ENCODE measurements around the gene HNRNPU. TPM values are rescaled to one million over a fixed set of nuclear protein-coding genes. Genes with fewer than 3 reads are reported as not detected.

Gene HNRNPU
- total and polyA plus RNA-seq, 2 experiments from 2014 or later: 298 to 316 TPM

DNA sequence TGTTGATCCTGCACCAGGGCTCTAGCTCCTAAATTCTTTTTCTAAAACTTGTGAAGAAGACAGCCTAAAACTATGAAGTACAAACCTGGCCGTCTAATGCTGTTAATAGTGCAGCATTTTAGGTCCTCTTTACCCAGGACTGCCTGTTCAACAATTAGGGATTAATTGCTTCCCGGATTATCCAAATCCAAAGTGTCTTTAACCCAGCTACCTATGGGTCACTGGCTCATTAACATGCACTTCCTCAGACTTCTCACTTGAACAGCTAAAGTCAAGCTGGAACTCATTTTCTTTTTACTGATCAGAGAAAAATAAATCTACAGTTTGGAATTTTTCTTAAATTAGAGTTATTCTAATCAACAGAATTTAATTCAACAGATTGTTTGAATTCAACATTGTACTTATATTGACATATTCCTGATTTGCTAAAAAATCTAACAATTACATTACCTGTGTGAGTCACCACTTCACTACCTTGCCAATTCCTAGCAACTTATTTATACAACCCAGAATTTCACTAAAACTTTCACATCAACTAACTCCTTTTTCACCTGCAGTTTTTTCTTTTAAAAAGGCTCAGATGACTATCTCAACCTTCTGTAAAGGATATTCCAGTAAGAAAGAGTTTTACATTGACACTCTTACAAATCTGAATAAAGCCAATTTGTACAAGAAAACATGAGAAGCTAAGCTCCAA is 3.3 kb downstream of the HNRNPU start:
- Histone ChIP-seq H3K4me1 (ENCODE audit: insufficient read depth) (peaks cover 39% of the 10 kb centered on the region), H2AFZ (no peak overlapping the region), H3K4me2 (peak overlapping the region; percentile 77), H3K4me3 (peak overlapping the region; percentile 97), H3K79me2 (peaks cover 79% of the 10 kb centered on the region), H3K27ac (no peak overlapping the region), H3K9me2 (replicated peaks; ENCODE audit: insufficient read depth) (no peaks in the 10 kb centered on the region), H4K20me1 (ENCODE audit: insufficient read depth, poor library complexity, severe bottlenecking) (peaks cover 67% of the 10 kb centered on the region), H3K27me3 (no peaks in the 10 kb centered on the region), H3K36me3 (replicated peaks; ENCODE audit: insufficient read depth, low read depth) (peaks cover 16% of the 10 kb centered on the region), H3K9me3 (ENCODE audit: low read depth) (no peaks in the 10 kb centered on the region)
- no peak for DNase-seq (ENCODE audit: low spot score)
- TF ChIP-seq EZH2phosphoT487 (IDR thresholded peaks at IDR 0.05; ENCODE audit: low read depth, severe bottlenecking, unreplicated experiment) (no peak), EZH2 (IDR thresholded peaks at IDR 0.05; ENCODE audit: borderline replicate concordance) (no peak)
- TF ChIP-seq, protein P1, sequence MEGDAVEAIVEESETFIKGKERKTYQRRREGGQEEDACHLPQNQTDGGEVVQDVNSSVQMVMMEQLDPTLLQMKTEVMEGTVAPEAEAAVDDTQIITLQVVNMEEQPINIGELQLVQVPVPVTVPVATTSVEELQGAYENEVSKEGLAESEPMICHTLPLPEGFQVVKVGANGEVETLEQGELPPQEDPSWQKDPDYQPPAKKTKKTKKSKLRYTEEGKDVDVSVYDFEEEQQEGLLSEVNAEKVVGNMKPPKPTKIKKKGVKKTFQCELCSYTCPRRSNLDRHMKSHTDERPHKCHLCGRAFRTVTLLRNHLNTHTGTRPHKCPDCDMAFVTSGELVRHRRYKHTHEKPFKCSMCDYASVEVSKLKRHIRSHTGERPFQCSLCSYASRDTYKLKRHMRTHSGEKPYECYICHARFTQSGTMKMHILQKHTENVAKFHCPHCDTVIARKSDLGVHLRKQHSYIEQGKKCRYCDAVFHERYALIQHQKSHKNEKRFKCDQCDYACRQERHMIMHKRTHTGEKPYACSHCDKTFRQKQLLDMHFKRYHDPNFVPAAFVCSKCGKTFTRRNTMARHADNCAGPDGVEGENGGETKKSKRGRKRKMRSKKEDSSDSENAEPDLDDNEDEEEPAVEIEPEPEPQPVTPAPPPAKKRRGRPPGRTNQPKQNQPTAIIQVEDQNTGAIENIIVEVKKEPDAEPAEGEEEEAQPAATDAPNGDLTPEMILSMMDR (IDR thresholded peaks at IDR 0.05; ENCODE audit: poor library complexity): no peak
- 15% methylated on average over 2 of the region's 2 CpGs for WGBS (ENCODE audit: low lambda C conversion rate, missing lambda C conversion rate)

DNA sequence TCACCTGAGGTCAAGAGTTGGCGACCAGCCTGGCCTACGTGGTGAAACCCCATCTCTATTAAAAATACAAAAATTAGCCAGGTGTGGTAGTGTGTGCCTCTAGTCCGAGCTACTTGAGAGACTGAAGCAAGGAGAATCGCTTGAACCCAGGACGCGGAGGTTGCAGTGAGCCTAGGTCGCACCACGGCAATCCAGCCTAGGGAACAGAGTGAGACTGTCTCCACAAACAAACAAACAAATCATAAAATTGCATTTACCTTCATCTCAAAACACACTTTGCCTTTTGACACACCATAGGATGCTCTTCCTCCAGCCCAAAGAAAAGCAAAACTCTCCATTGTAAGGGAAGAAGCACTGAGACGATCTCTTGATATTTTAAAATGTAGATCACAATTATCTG is 4.3 kb downstream of the HNRNPU start:
- Histone ChIP-seq H3K4me3 (no peak overlapping the region), H3K4me1 (ENCODE audit: insufficient read depth) (peaks cover 29% of the 10 kb centered on the region), H3K9me2 (replicated peaks; ENCODE audit: insufficient read depth) (no peaks in the 10 kb centered on the region), H3K79me2 (peaks cover 88% of the 10 kb centered on the region), H3K36me3 (replicated peaks; ENCODE audit: insufficient read depth, low read depth) (peaks cover 16% of the 10 kb centered on the region), H2AFZ (no peak overlapping the region), H3K9me3 (ENCODE audit: low read depth) (no peaks in the 10 kb centered on the region), H3K27me3 (no peaks in the 10 kb centered on the region), H4K20me1 (ENCODE audit: insufficient read depth, poor library complexity, severe bottlenecking) (peaks cover 77% of the 10 kb centered on the region), H3K27ac (no peak overlapping the region), H3K4me2 (peak overlapping the region; percentile 77)
- TF ChIP-seq, protein P1 (IDR thresholded peaks at IDR 0.05; ENCODE audit: poor library complexity): no peak
- TF ChIP-seq EZH2 (IDR thresholded peaks at IDR 0.05; ENCODE audit: borderline replicate concordance) (no peak), EZH2phosphoT487 (IDR thresholded peaks at IDR 0.05; ENCODE audit: low read depth, severe bottlenecking, unreplicated experiment) (no peak)
- 78% methylated on average over 9 of the region's 9 CpGs for WGBS (ENCODE audit: low lambda C conversion rate, missing lambda C conversion rate)
- no peak for DNase-seq (ENCODE audit: low spot score)

DNA sequence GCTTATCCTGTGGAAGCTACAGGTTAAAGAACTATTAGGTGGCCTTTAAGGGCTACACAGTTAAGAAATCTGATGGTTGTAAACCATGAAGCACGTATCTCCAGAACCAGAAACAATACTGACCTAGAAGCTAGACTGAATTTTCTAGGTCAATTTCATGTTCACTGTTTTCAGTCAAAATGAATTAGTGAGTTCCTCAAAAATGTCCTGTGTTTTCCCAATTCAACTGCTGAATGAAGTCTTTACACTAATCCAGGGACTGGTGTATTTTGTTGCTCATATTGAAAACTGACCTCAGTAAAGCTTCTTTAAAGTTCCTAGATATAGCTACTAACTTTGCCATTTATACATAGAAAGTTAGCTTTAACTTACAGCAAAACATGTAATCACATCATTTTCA is 6.0 kb downstream of the HNRNPU start:
- Histone ChIP-seq H3K4me1 (ENCODE audit: insufficient read depth) (peaks cover 25% of the 10 kb centered on the region), H3K4me2 (no peak overlapping the region), H3K27me3 (no peaks in the 10 kb centered on the region), H3K9me3 (ENCODE audit: low read depth) (no peaks in the 10 kb centered on the region), H4K20me1 (ENCODE audit: insufficient read depth, poor library complexity, severe bottlenecking) (peaks cover 92% of the 10 kb centered on the region), H2AFZ (no peak overlapping the region), H3K9me2 (replicated peaks; ENCODE audit: insufficient read depth) (no peaks in the 10 kb centered on the region), H3K79me2 (peaks cover 96% of the 10 kb centered on the region), H3K36me3 (replicated peaks; ENCODE audit: insufficient read depth, low read depth) (peaks cover 16% of the 10 kb centered on the region), H3K27ac (no peak overlapping the region), H3K4me3 (no peak overlapping the region)
- 85% methylated on average over 1 of the region's 1 CpG for WGBS (ENCODE audit: low lambda C conversion rate, missing lambda C conversion rate)
- DNase-seq (ENCODE audit: low spot score): no peak
- TF ChIP-seq EZH2phosphoT487 (IDR thresholded peaks at IDR 0.05; ENCODE audit: low read depth, severe bottlenecking, unreplicated experiment) (no peak), EZH2 (IDR thresholded peaks at IDR 0.05; ENCODE audit: borderline replicate concordance) (no peak)
- TF ChIP-seq, protein P1 (IDR thresholded peaks at IDR 0.05; ENCODE audit: poor library complexity): no peak
